CD4-positive, alpha-beta T cell treated with Interleukin-4 for 1 hour (primary cell): Measurements from ENCODE around the gene TFB2M.
"Not testable (repeated sequence)": the region's sequence is repeated elsewhere in the genome, so short reads cannot be mapped to it uniquely, and the experiment has no call there.

ENCODE experiments used
- DNase-seq, 2 donors: peaks; one replicate each; pipeline ENCODE4 v3.0.0-alpha.2; 2020 to 2022

TFB2M gene

GRCh38 chr1:246582301-246583055, 16.4 kb upstream of the TFB2M start:
- no peak for DNase-seq

- no peak for DNase-seq
These were observed 14.7 kb upstream of the TFB2M start for GRCh38 chr1:246580497-246581370.

GRCh38 chr1:246579818-246580217, 13.8 kb upstream of the TFB2M start:
- no peak for DNase-seq

GRCh38 chr1:246577720-246578106, 11.7 kb upstream of the TFB2M start:
- DNase-seq = peak in 1 of 2 donors; percentile 19

GRCh38 chr1:246577082-246577719, 11.1 kb upstream of the TFB2M start:
- peak; percentile 45 to 64 for DNase-seq

- DNase-seq = no peak
These were observed 10.6 kb upstream of the TFB2M start for GRCh38 chr1:246576709-246577032.

- no peak for DNase-seq
These were observed 7.4 kb upstream of the TFB2M start for GRCh38 chr1:246573491-246573890.

GRCh38 chr1:246572785-246573184, 6.7 kb upstream of the TFB2M start:
- peak in 1 of 2 donors; percentile 20 for DNase-seq

GRCh38 chr1:246571953-246572352, 5.9 kb upstream of the TFB2M start:
- DNase-seq = no peak

GRCh38 chr1:246571309-246571708, 5.2 kb upstream of the TFB2M start:
- peak in 1 of 2 donors; percentile 45 for DNase-seq

GRCh38 chr1:246569248-246570238, 3.5 kb upstream of the TFB2M start:
- peak; percentile 13 to 64 for DNase-seq

GRCh38 chr1:246567646-246568235, 1.7 kb upstream of the TFB2M start:
- DNase-seq = no peak

- DNase-seq = peak in 1 of 2 donors; percentile 50
These were observed 968 bp upstream of the TFB2M start for GRCh38 chr1:246566813-246567645.

GRCh38 chr1:246565751-246566127, 322 bp downstream of the TFB2M start:
- no peak for DNase-seq

- no peak for DNase-seq
These were observed 966 bp downstream of the TFB2M start for GRCh38 chr1:246564839-246565750.

GRCh38 chr1:246560833-246561232, 5.2 kb downstream of the TFB2M start:
- DNase-seq = not testable (repeated sequence)

GRCh38 chr1:246559310-246559709, 6.8 kb downstream of the TFB2M start:
- DNase-seq = no peak

- no peak for DNase-seq
These were observed 8.0 kb downstream of the TFB2M start for GRCh38 chr1:246558041-246558440.

GRCh38 chr1:246554201-246554600, 11.9 kb downstream of the TFB2M start:
- DNase-seq = no peak

GRCh38 chr1:246552110-246552509, 14.0 kb downstream of the TFB2M start:
- DNase-seq = no peak
